ENCODE data around the gene BAZ2B. TPM values are rescaled to one million over a fixed set of nuclear protein-coding genes. Genes with fewer than 3 reads are reported as not detected.

BAZ2B gene
- polyA plus RNA-seq, 1 of the 3 experiments (the other 2 are of a cell fraction), result 10.2 TPM

- POLR2A ChIA-PET, result no interaction called here
Observed at GRCh38 chr2:159462961-159463360, 153.4 kb downstream of the BAZ2B start.

More at GRCh38 chr2:159462961-159463360, 153.4 kb downstream of the BAZ2B start:
- CTCF ChIA-PET, result no interaction called here
- no peak overlapping the region for H2AFZ ChIP-seq (ENCODE audit: low read depth)
- WGBS (ENCODE audit: low lambda C conversion rate), result 97% methylated on average over 7 of the region's 7 CpGs
- DNase-seq, result no peak
- no peaks in the 10 kb centered on the region for H3K9me3 ChIP-seq
- TF ChIP-seq EP300 (IDR thresholded peaks at IDR 0.05; ENCODE audit: borderline replicate concordance in 1 of 2, low read depth in 1 of 2, low read length in 1 of 2) (no peak), PBX3 (IDR thresholded peaks at IDR 0.05) (no peak), NFIC (IDR thresholded peaks at IDR 0.05; ENCODE audit: borderline replicate concordance) (no peak), REST (IDR thresholded peaks at IDR 0.05; ENCODE audit: low read depth, low read length) (no peak), ELF1 (IDR thresholded peaks at IDR 0.05) (no peak), TAF1 (IDR thresholded peaks at IDR 0.05; ENCODE audit: borderline replicate concordance, low read depth, low read length) (no peak), GABPA (IDR thresholded peaks at IDR 0.05; ENCODE audit: low read depth) (no peak), GATA2 (CRISPR knock-in tag; IDR thresholded peaks at IDR 0.05) (no peak), RXRA (IDR thresholded peaks at IDR 0.05; ENCODE audit: borderline replicate concordance, low read depth) (no peak), NRF1 (IDR thresholded peaks at IDR 0.05; ENCODE audit: low read depth, low read length) (no peak), USF2 (IDR thresholded peaks at IDR 0.05; ENCODE audit: borderline replicate concordance, low read depth, low read length) (no peak), POLR2AphosphoS5 (IDR thresholded peaks at IDR 0.05; ENCODE audit: low read depth, low read length) (no peak), MXI1 (IDR thresholded peaks at IDR 0.05; ENCODE audit: low read depth, low read length) (no peak), CHD2 (IDR thresholded peaks at IDR 0.05; ENCODE audit: low read length, partially characterized antibody) (no peak), RAD21 (IDR thresholded peaks at IDR 0.05; ENCODE audit: low read length) (no peak), TEAD4 (IDR thresholded peaks at IDR 0.05; ENCODE audit: borderline replicate concordance, insufficient read depth) (no peak), SIN3A (IDR thresholded peaks at IDR 0.05; ENCODE audit: borderline replicate concordance, low read depth, low read length) (no peak)
- H3K79me2 ChIP-seq (ENCODE audit: insufficient read depth), result no peaks in the 10 kb centered on the region; the same call in 1 of the 2 replicates
- H3K9ac ChIP-seq, result no peak overlapping the region
- no peaks in the 10 kb centered on the region for H3K9me2 ChIP-seq
- H3K36me3 ChIP-seq (replicated peaks in 1 of 2; ENCODE audit: control insufficient read depth in 1 of 2, insufficient read depth in 2 of 2, low read length in 1 of 2), result peaks cover 4 to 13% of the 10 kb centered on the region in 2 experiments
- no peaks in the 10 kb centered on the region for H4K20me1 ChIP-seq (ENCODE audit: insufficient read depth)
- no peak overlapping the region for H3K4me2 ChIP-seq
- no peak overlapping the region for H3K27ac ChIP-seq (ENCODE audit: low read depth in 2 of 2, low read length in 1 of 2)
- H3K27me3 ChIP-seq (ENCODE audit: insufficient read depth), result no peaks in the 10 kb centered on the region
- no peaks in the 10 kb centered on the region; a peak in 1 of 4 replicates for H3K4me1 ChIP-seq (ENCODE audit: control insufficient read depth in 1 of 2, insufficient read depth in 2 of 2, low read depth in 1 of 2, low read length in 1 of 2)
- H3F3A ChIP-seq (replicated peaks; ENCODE audit: insufficient read depth), result peaks cover 12% of the 10 kb centered on the region
- H3K4me3 ChIP-seq (ENCODE audit: low read depth in 2 of 2, low read length in 1 of 2), result no peak overlapping the region
